Measurements from ENCODE around the gene RDH16.

- TF ChIP-seq POLR2A (IDR thresholded peaks at IDR 0.05; ENCODE audit: low read depth, low read length): no peak
- no peak for TF ChIP-seq POLR2AphosphoS5 (IDR thresholded peaks at IDR 0.05; ENCODE audit: low read depth, low read length)
These were observed 3.1 kb downstream of the RDH16 start for GRCh38 chr12:56954057-56954957.
